Suppressor macrophage treated with lipopolysaccharide for 1 hour (primary cell): ENCODE measurements around the gene WFDC2.

ENCODE experiments used
- DNase-seq, 3 donors: peaks; one replicate each; pipeline ENCODE4 v3.0.0-alpha.2; 2020 to 2022

The WFDC2 gene, protein sequence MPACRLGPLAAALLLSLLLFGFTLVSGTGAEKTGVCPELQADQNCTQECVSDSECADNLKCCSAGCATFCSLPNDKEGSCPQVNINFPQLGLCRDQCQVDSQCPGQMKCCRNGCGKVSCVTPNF

GRCh38 chr20:45469336-45470261 lies at the start of gene WFDC2:
TSS of gene WFDC2 (plus strand) at chr20:45469753. CDS start at chr20:45469782, 29 bp downstream.
- DNase-seq: no peak

DNA sequence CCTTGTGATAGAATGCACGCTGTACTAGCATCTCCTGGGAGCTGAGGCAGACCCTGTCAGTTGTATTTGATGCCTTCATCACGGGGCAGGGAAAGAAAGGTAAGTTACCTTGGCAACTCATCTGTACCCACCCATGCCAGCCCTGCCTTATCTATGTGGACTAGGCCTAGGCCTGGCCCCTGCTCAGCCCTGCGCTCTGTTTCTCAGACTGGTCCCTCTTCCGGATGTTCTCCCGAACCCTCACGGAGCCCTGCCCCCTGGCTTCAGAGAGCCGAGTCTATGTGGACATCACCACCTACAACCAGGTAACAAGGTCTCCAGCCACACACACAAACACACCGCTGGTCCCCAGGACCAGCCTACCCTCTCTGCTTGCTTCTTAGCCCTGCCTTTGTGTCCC lies 49.4 kb upstream of the WFDC2 start:
- DNase-seq: no peak

GRCh38 chr20:45423700-45424099 lies 45.9 kb upstream of the WFDC2 start:
- DNase-seq: no peak

GRCh38 chr20:45425561-45425960 lies 44.0 kb upstream of the WFDC2 start:
- DNase-seq: no peak

GRCh38 chr20:45426320-45427016 lies 43.1 kb upstream of the WFDC2 start:
- DNase-seq: peak; percentile 31 to 59 (median 37)

DNA sequence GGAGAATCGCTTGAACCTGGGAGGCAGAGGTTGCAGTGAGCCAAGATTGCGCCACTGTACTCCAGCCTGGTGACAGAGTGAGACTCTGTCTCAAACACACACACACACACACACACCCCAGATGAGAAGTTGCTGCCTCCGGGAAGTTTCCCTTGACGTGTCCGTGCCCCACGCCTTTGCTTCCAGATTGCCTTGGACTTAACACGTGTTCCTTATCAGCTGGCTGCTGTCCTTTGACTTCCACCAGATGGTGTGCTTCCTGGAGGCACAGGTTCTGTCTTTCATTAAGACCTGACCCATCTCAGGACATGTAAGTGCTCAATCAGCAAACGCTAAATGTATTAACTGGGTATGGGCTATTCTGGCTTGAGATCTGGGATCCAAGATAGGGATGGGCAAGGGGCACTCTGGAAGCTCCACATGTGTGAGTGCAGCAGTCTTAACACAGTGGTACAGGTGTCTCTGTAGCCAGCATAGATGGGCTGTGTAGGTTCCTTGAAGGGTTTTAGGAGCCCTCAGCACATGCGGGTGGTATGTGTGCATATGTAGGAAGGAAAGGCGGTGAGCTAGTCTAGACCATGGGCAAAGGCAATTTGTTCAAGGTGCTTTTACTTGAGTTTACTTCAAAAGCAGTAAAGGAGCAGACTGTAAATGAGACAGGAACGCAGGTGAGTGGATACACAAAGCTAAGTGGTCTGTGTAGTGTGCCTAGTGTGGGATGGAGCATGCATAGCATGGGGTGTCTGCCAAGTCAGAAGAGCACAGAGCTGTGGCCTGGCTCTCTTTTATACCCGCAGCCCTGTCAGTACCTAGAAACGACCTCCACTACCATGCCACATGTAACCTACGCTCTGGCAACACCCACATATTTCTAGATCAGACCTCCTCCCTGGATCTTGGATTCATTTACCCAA lies 42.1 kb upstream of the WFDC2 start:
- no peak for DNase-seq

DNA sequence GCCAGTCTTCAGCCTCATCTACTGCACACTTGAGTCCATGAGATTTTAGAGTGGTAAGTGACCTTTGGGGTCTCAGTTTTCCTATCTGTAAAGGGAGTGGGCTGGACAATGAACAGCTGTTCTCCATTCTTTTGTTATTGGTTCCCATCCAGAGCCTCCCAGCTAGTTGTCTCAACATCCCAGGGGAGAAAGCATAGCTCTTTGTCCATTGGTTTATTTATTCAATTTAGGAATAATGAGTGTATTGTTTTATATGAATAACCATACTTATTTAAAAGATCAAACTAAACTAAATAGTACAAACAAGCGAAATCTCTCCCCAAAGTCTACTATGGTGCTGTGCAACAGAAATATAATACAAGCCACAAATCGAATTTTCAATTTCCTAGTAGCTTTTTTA lies 39.9 kb upstream of the WFDC2 start:
- no peak for DNase-seq

GRCh38 chr20:45432294-45432693 lies 37.3 kb upstream of the WFDC2 start:
- DNase-seq: no peak

DNA sequence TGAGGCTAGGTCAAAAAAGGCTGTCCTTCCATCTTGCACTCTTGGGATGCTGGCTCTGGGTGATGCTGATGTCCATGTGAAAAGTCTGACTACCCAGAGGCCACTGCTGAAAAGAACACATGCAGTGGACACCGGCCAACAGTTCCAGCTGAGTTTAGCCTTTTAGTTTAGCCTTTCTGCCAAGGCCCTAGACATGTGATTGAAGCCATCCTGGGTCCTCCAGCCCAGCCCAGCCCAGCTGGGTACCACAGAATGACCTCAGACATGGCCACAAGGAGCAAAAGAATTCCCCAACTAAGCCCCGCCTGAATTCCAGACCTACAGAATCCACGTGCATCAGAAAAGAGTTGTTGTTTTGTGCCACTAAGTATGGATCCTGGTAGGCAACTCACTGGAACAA lies 36.2 kb upstream of the WFDC2 start:
- DNase-seq: peak in 1 of 3 donors; percentile 49

GRCh38 chr20:45433976-45434375 lies 35.6 kb upstream of the WFDC2 start:
- DNase-seq: peak in 2 of 3 donors; percentile 38 to 59

- DNase-seq: peak; percentile 93 to 96 (median 95)
These were observed 32.6 kb upstream of the WFDC2 start for GRCh38 chr20:45436732-45437485.

DNA sequence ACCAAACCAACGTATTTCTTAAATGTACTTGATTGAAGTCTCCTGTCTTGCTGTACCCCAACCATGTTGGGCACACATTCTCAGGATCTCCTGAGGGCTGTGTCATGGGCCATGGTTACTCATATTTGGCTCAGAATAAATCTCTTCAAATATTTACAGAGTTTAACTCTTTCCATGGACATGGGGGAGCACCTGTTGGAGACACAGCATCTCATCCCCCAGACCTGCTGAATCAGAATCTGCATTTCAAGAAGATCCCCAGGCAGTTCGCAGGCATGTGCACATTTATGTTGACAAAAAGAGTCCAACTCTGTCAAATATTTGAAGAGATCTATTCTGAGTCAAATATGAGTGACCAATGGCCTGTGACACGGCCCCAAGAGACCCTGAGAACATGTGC lies 29.1 kb upstream of the WFDC2 start:
- DNase-seq: no peak

GRCh38 chr20:45440891-45441685 lies 28.5 kb upstream of the WFDC2 start:
- no peak for DNase-seq

DNA sequence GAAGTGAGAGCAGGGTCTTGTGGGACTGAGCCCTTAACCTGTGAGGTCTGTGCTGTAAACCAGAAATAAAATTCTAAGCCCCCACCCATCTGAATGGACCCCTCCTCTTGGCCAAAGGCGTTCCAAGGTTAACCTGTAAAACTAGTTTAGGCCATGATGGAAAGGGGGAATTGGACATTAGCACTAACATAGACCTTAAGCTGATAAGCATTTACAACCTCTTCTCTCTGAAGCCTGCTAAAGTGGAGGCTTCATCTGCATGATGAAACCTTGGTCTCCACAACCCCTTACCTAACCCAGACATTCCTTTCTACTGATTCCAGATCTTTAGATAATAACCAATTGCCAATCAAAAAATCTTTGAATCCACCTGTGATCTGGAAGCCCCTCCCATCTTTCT lies 27.8 kb upstream of the WFDC2 start:
- DNase-seq: no peak

DNA sequence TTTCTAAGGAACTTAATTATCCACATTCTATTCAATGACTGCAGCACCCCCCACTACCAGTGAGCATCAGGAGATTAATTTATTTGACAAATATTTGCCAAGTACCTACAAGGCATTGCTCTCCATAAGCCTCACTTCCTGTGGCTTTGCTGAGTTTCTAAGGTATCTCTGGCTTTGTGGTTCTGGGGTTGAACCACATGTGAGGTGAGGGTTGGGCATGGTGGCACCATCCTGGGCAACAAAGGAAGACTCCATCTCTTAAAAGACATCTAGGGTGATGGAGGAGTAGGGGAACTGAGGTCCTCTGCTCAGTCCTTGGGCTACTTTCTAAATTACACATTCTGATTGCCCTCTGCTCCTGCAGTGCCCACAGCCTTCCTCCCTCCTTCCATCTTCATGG lies 25.5 kb upstream of the WFDC2 start:
- no peak for DNase-seq

GRCh38 chr20:45445805-45446562 lies 23.6 kb upstream of the WFDC2 start:
- peak; percentile 63 to 72 (median 65) for DNase-seq

DNA sequence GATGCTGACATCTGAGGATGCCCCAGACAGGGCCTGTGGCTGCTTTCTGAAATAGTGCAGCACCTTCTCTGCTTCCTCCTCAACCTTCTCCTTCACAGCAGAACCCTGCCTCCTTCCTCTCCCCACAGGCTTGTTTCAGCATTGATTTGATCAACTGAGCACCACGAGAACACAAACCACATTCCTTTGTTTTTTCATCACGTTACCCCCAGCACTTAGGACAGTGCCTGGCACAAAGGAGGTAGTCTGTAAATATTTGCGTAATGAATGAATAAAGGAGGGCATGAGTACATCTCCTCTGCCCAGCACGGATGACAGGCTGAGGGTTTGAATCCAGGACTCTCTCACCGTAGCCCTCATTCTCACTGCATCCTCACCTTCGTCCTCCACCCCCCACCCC lies 21.3 kb upstream of the WFDC2 start:
- no peak for DNase-seq

- no peak for DNase-seq
These were observed 20.0 kb upstream of the WFDC2 start for GRCh38 chr20:45449528-45449927.

DNA sequence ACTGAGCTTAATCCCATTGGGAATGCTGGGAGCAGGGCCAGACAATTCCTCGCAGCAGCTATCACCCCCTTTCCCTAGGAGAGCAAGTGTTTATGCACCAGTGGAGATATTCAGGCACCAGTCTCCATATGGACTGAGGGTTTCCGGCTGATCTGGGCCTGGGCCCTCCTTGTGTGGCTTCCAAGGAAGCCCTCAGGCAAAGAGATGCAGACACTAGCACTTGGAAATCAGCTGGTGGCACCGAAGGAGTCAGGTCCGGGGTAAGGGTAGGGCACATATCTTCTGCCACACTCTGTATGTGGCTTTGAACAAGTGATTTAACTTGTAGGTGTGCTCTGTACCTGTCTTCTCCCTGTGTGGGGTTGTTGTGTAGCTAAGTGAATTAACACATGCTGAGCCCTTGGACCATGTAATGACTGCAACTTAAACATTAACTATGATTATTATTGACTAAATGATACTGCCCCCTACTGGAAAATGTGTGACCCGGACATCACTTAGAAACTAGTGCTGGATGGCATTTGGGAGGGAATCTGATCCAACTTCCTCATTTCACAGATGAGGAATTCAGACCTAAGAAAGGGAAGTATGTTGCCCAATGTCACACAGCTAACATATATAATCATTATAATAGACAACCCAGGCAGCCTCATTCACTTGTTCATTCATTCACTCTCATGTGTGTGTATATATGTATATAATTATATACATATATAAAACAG lies 19.3 kb upstream of the WFDC2 start:
- DNase-seq: peak; percentile 86 to 95 (median 95)

DNA sequence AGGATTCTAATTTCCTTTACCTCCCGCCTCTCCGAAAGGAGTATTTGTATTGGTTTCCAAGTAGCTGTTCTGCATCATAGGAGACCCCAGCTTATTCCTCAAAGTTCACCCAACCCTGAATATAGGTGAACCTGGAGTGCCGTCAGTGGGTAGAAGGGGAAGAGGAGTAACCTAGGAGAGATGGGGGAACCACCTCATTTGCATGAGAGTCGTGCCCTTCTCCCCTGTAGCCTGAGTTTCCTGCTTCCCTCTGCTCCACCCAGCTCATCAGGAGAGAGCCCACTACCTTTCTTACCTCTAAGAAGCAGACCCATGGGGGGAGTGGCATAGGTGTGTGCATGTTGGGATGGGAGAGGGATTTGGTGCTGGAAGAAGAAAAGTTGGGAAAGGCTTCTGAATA lies 17.3 kb upstream of the WFDC2 start:
- peak in 2 of 3 donors; percentile 32 to 39 for DNase-seq
